NCI-H1092 (cell line): ENCODE measurements around the gene PNMA8A.
"Not testable (repeated sequence)": the region's sequence is repeated elsewhere in the genome, so short reads cannot be mapped to it uniquely, and the experiment has no call there.

Experiments
- DNase-seq: peaks from one replicate; lab custom pipeline; 2025; lab: John Stamatoyannopoulos, UW

Gene PNMA8A

GRCh38 chr19:46471116-46471733 is at the start of gene PNMA8A:
TSS of gene PNMA8A (minus strand) at chr19:46471563. CDS start at chr19:46471035, 528 bp downstream.
- peak; percentile 89 for DNase-seq

- DNase-seq, result no peak
Measured at GRCh38 chr19:46520616-46521015, 49.3 kb upstream of the PNMA8A start.

DNA sequence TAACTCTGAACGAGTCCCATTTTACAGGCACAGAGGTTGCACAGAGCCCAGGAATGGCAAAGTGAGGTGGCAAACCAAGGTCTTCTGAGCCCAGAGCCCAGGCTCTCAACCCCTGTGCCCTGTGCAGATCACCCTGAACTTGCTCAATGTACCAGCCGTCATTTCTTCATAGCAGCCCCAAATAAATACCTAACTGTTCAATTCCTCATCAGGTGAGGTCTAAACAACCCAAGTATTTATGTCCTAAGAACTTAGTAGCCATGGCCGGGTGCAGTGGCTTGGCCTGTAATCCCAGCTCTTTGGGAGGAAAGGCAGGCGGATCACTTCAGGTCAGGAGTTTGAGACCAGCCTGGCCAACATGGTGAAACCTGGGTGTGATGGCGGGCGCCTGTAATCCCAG is 46.1 kb upstream of the PNMA8A start:
- DNase-seq, result no peak

DNA sequence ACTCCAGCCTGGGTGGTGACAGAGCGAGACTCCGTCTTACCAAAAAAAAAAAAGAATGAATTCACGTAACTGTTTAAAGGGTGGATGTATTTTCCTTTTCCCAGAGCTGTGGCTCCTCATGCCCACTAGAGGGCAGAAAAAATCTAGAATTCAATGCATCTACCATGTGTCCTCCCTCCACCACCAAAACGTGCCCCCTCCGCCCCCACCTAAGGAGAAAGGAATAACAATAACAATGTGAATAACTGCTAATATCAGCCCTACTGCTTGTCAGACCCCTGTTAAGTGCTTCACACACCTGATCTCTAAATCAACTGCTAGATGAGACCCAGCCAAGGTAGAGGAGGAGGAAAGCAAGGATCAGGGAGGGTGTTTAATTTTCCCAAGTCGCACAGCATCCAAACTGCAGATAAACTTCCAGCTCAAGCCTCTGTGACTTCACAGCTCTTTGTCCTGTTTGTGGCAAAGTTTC is 44.6 kb upstream of the PNMA8A start:
- no peak for DNase-seq

- no peak for DNase-seq
Measured at GRCh38 chr19:46515290-46515609, 43.9 kb upstream of the PNMA8A start.

- no peak for DNase-seq
Measured at GRCh38 chr19:46514589-46515289, 43.4 kb upstream of the PNMA8A start.

- DNase-seq, result peak; percentile 46
Measured at GRCh38 chr19:46513461-46514236, 42.3 kb upstream of the PNMA8A start.

DNA sequence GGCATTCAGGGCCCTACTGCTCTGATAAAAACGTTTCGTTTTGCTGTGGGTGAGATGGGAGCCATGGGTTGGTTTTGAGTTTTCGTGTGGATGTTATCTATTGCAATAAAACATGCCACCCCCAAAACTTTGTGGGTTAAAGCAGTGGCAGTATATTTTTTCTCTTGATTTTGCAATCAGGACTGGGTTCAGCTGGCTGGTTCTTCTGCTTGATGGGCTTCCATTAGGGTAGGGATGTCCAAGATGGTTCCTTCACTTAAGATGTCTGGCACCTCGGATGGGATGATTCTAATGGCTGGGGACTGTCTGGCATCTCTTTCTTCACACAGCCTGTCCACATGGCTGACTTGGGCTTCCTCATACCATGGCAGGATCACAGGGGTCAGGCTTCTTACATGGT is 39.9 kb upstream of the PNMA8A start:
- DNase-seq, result no peak

GRCh38 chr19:46508206-46508605 is 36.8 kb upstream of the PNMA8A start:
- DNase-seq, result no peak

GRCh38 chr19:46503848-46504453 is 32.6 kb upstream of the PNMA8A start:
- DNase-seq, result no peak

DNA sequence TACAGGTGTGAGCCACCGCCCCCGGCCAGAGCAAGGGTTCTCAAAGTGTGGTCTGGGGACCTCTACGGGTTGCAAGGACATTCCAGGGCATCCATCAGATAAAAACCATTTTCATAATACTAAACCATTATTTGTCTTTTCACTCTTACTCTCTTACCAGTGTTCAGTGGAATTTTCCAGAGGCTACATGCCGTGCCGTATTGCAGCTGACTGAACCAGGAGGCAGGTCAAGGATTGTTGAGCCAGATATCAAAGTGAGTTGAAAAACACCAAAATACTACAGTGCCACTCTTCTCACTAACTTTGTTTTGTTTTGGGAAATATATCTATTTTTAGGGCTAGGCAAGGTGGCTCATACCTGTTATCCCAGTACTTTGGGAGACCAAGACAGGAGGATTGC is 31.5 kb upstream of the PNMA8A start:
- DNase-seq, result no peak

DNA sequence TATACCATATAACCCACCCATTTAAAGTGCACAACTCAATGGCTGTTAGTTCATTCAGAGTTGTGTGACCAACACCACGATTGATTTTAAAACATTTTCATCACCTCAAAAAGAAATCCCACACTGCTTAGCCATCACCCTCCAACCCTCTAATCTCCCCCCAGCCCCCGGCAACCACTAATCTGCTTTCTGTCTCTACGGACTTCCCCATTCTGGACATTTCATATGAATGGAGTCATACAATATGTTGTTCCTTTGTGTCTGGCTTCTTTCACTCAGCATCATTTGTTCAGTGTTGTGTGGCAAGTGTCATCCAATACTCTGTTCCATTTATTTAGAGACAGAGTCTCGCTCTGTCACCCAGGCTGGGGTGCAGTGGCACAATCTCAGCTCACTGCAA is 28.3 kb upstream of the PNMA8A start:
- no peak for DNase-seq

- no peak for DNase-seq
Measured at GRCh38 chr19:46497773-46498172, 26.4 kb upstream of the PNMA8A start.

DNA sequence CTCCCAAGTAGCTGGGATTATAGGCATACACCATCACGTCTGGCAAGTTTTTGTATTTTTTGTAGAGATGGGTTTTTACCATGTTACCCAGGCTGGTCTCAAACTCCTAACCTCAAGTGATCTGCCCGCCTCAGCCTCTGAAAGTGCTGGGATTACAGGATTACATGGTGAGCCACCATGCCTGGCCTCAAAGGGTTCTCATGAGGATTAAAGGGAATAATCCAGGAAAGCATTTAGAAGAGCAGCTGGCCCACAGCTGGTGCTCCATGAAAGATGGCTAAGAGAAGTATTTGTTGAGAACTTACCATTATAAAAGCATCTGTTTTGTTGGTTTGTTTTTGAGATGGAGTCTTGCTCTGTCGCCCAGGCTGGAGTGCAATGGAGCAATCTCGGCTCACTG is 25.5 kb upstream of the PNMA8A start:
- DNase-seq, result not testable (repeated sequence)

DNA sequence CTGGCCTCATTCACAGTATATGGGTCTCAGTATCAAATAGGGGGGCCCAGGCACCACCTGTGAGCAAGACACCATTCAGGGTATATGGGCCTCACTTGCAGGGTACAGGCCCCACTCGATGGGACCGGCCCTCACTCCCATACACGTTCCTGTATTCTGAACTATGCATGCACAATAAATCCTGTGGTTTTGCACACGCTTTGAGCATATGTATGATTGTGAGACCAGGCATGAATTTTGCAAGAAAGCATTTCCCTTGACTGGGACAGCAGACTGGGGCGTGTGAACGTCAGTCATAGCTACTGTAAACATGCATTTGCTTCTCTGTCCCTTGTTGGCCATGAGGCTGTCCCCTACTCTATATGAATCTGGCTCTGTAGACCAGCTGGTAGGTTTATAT is 24.9 kb upstream of the PNMA8A start:
- DNase-seq, result no peak

- peak; percentile 86 for DNase-seq
Measured at GRCh38 chr19:46495786-46496099, 24.4 kb upstream of the PNMA8A start, which contains the start of gene PNMA8B. TSS of gene PNMA8B (minus strand) at chr19:46495867. CDS start at chr19:46495465, 402 bp downstream.

GRCh38 chr19:46494941-46495785 is 23.8 kb upstream of the PNMA8A start:
- DNase-seq, result no peak

- no peak for DNase-seq
Measured at GRCh38 chr19:46494146-46494940, 23.0 kb upstream of the PNMA8A start.

GRCh38 chr19:46493236-46494145 is 22.1 kb upstream of the PNMA8A start:
- DNase-seq, result no peak

- DNase-seq, result no peak
Measured at GRCh38 chr19:46492841-46493235, 21.5 kb upstream of the PNMA8A start.
